Neutrophil (primary cell): ENCODE results near the gene TMEM74B.

Source experiments
- H3K27ac ChIP-seq: fragments of 200-600 bp; sonication (generic); 2 replicates; pipeline ENCODE4 v1.5.1; 2016; ENCODE audit warnings: mild to moderate bottlenecking, moderate library complexity
- H3K27me3 ChIP-seq: fragments of 200-600 bp; sonication (generic); 2 replicates; pipeline ENCODE4 v1.6.0; 2016; ENCODE audit warnings: mild to moderate bottlenecking
- H3K36me3 ChIP-seq: fragments of 200-600 bp; sonication (generic); 2 replicates; pipeline ENCODE4 v1.5.1; 2017
- H3K4me1 ChIP-seq, 2 experiments: fragments of 200-600 bp in 1 of 2; sonication (generic) in 1 of 2; 1 replicate in 1 of 2; 2 replicates in 1 of 2; pipeline versions ENCODE4 v1.5.1 to v1.6.1; 2013 to 2016; ENCODE audit warnings: low read depth in 1 of 2, low read length in 1 of 2, mild to moderate bottlenecking in 1 of 2, moderate library complexity in 1 of 2; ENCODE audit not compliant: control insufficient read depth in 1 of 2, insufficient read depth in 1 of 2
- H3K4me3 ChIP-seq, 2 experiments: fragments of 200-600 bp in 1 of 2; sonication (generic) in 1 of 2; 1 replicate in 1 of 2; 2 replicates in 1 of 2; pipeline ENCODE4 v1.5.1; 2013 to 2016; ENCODE audit warnings: low read depth in 1 of 2, low read length in 1 of 2, mild to moderate bottlenecking in 1 of 2, moderate library complexity in 1 of 2
- H3K9me3 ChIP-seq: fragments of 200-600 bp; sonication (generic); 2 replicates; pipeline ENCODE4 v1.5.1; 2016
- CTCF ChIP-seq: fragments of 200-600 bp; sonication (generic); IDR thresholded peaks from 2 replicates; pipeline ENCODE4 v1.5.1; 2016; ENCODE audit warnings: antibody characterized with exemption

The TMEM74B gene

GRCh38 chr20:1188347-1188746 lies 3.6 kb upstream of the TMEM74B start:
- no peak overlapping the region for H3K27ac ChIP-seq
- peaks cover 0 to 5% of the 10 kb centered on the region in 2 experiments for H3K4me1 ChIP-seq
- H3K27me3 ChIP-seq, result peaks cover 78% of the 10 kb centered on the region
- no peaks in the 10 kb centered on the region for H3K9me3 ChIP-seq
- TF ChIP-seq CTCF, result no peak
- no peaks in the 10 kb centered on the region for H3K36me3 ChIP-seq
- no peak overlapping the region for H3K4me3 ChIP-seq

- Histone ChIP-seq H3K4me1 (peaks cover 0 to 5% of the 10 kb centered on the region in 2 experiments), H3K27ac (no peak overlapping the region), H3K4me3 (no peak overlapping the region), H3K9me3 (no peaks in the 10 kb centered on the region), H3K36me3 (no peaks in the 10 kb centered on the region), H3K27me3 (peaks cover 84% of the 10 kb centered on the region)
- no peak for TF ChIP-seq CTCF
Observed at GRCh38 chr20:1187605-1188171, 2.9 kb upstream of the TMEM74B start.

GRCh38 chr20:1186367-1186991 lies 1.7 kb upstream of the TMEM74B start:
- TF ChIP-seq CTCF, result no peak
- Histone ChIP-seq H3K36me3 (no peaks in the 10 kb centered on the region), H3K9me3 (no peaks in the 10 kb centered on the region), H3K27me3 (peaks cover 90% of the 10 kb centered on the region), H3K27ac (no peak overlapping the region), H3K4me1 (peaks cover 0 to 5% of the 10 kb centered on the region in 2 experiments), H3K4me3 (no peak overlapping the region)

GRCh38 chr20:1185790-1186334 lies 1.1 kb upstream of the TMEM74B start:
- Histone ChIP-seq H3K9me3 (no peaks in the 10 kb centered on the region), H3K4me3 (peak overlapping the region in 1 of 2 experiments; percentile 4), H3K36me3 (peaks cover 2% of the 10 kb centered on the region), H3K27me3 (peaks cover 86% of the 10 kb centered on the region), H3K4me1 (peaks cover 0 to 5% of the 10 kb centered on the region in 2 experiments), H3K27ac (no peak overlapping the region)
- no peak for TF ChIP-seq CTCF

GRCh38 chr20:1185316-1185741 lies 548 bp upstream of the TMEM74B start:
- no peak overlapping the region for H3K27ac ChIP-seq
- peak overlapping the region in 1 of 2 experiments; percentile 4 for H3K4me3 ChIP-seq
- H3K27me3 ChIP-seq, result peaks cover 81% of the 10 kb centered on the region
- peaks cover 0 to 5% of the 10 kb centered on the region in 2 experiments for H3K4me1 ChIP-seq
- H3K9me3 ChIP-seq, result no peaks in the 10 kb centered on the region
- peaks cover 3% of the 10 kb centered on the region for H3K36me3 ChIP-seq
- TF ChIP-seq CTCF, result no peak
